GM12892 (cell line): ENCODE measurements around the gene LRRC4B.

ENCODE experiments used
- POLR2A ChIP-seq: IDR thresholded peaks from 2 replicates; pipeline ENCODE4 v1.6.1; 2011; ENCODE audit warnings: low read depth, low read length, control low read depth
- POLR2AphosphoS5 ChIP-seq: IDR thresholded peaks from 2 replicates; pipeline ENCODE4 v1.6.1; 2011; ENCODE audit warnings: low read depth, low read length, control low read depth
- TAF1 ChIP-seq: IDR thresholded peaks from 2 replicates; pipeline ENCODE4 v1.6.1; 2011; ENCODE audit warnings: low read depth, mild to moderate bottlenecking, control low read depth, low read length, borderline replicate concordance

DNA sequence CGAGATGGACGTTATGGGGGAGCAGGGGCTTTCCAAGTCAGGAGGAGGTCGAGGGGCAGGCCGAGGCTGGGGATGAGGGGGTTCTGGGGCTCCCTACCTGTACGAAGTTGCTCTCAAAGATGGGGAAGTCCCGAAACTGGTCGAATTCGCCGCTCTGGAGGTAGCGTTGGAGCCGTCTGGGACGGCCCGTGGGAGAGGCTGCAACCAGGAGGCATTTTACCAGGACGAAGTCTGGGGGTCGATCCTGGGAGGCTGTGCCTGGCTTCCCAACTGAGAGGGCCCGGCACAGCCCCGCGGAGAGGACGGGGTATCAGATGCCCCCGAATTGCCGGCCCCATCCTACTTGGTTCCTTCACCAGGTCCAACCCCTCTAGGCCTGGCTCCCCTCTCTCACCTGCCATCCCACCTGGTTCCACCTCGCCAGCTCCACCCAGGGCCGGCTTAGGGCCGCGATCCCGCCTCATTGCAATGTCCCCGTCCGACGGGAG is 92.5 kb downstream of the LRRC4B start:
- TF ChIP-seq TAF1, result no peak
- TF ChIP-seq POLR2A, result no peak
- TF ChIP-seq POLR2AphosphoS5, result no peak
